ENCODE measurements around the gene DAZAP1.

DNA sequence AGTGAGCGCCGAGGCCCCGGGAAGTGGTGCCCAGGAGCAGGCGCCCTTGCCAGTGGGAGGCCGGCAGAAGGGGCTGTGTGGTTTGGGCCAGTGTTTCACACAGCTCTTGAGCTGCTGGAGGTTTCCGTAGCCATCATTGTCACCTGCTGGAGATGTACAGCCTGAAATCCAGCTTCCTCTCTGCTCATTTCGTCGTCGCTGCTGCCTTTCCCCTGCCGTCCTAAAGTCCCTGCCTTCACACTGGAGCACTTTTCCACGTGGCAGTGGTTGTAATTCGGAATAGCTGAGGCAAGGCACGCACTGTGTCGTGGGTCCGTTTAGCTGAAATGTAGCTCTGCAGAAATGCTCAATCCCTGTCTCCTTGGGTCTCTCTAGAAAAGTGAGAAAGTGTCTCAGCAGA, 13.2 kb downstream of the DAZAP1 start:
- TF ChIP-seq, protein P1, sequence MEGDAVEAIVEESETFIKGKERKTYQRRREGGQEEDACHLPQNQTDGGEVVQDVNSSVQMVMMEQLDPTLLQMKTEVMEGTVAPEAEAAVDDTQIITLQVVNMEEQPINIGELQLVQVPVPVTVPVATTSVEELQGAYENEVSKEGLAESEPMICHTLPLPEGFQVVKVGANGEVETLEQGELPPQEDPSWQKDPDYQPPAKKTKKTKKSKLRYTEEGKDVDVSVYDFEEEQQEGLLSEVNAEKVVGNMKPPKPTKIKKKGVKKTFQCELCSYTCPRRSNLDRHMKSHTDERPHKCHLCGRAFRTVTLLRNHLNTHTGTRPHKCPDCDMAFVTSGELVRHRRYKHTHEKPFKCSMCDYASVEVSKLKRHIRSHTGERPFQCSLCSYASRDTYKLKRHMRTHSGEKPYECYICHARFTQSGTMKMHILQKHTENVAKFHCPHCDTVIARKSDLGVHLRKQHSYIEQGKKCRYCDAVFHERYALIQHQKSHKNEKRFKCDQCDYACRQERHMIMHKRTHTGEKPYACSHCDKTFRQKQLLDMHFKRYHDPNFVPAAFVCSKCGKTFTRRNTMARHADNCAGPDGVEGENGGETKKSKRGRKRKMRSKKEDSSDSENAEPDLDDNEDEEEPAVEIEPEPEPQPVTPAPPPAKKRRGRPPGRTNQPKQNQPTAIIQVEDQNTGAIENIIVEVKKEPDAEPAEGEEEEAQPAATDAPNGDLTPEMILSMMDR (IDR thresholded peaks at IDR 0.05; ENCODE audit: insufficient read depth, low read length, poor library complexity, severe bottlenecking) = no peak
- TF ChIP-seq EZH2phosphoT487 (conservative IDR thresholded peaks at IDR 0.05; ENCODE audit: low read length) = no peak
